GM18507 (cell line): ENCODE measurements around the gene TMEM198.

Source experiments
- DNase-seq: peaks from one replicate; pipeline ENCODE4 v3.0.0; 2011; ENCODE audit warnings: low read depth; ENCODE audit not compliant: insufficient read length; ENCODE audit errors: extremely low spot score
- FAIRE-seq: peaks from 2 replicates; lab custom pipeline; 2011; peaks lifted over from hg19 to GRCh38; lab: Jason Lieb, UNC

TMEM198 gene

GRCh38 chr2:219508971-219509779, 34.7 kb upstream of the TMEM198 start:
- FAIRE-seq (no peak), DNase-seq (no peak)

GRCh38 chr2:219509780-219510511, 33.9 kb upstream of the TMEM198 start:
- DNase-seq (no peak), FAIRE-seq (peak; percentile 68)

- FAIRE-seq, result no peak
- no peak for DNase-seq
Observed at GRCh38 chr2:219510512-219511135, 33.2 kb upstream of the TMEM198 start.

DNA sequence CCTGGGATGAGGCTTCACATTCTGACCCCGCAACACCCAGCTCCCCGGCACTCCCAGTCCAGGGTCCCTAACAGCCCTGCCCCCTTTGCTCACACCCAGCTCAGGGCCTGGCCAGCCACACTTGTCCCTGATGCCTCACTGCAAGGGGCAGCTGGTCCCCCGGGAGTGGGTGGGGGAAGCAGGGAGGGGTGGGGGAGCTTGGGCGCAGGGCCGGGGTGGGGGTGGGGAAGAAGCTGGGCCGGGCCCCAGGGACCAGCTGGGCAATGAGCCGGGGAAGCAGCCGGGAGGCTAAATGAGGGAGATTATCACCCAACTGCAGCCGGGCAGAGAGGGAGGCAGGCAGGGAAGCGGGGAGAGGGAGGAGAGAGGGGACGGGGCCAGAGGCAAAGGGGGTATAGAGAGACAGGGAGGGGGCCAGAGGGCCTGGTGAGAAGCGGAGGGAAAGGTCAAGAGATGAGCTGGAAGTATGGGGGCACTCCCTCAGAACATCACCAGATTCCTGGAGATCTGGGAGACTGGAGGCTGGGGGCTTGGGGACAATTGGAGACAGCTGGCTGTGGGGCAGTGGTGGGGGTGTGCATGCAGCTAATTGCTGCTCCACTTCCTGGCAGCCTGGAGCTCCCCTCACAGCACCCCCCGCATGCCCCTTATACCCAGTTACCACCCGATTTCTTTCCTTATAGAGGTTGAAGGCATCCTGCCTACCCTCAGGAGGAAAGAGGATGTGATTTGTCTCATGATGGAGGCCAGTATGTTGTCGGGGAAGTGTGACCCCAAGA, 32.1 kb upstream of the TMEM198 start:
- FAIRE-seq, result no peak

DNA sequence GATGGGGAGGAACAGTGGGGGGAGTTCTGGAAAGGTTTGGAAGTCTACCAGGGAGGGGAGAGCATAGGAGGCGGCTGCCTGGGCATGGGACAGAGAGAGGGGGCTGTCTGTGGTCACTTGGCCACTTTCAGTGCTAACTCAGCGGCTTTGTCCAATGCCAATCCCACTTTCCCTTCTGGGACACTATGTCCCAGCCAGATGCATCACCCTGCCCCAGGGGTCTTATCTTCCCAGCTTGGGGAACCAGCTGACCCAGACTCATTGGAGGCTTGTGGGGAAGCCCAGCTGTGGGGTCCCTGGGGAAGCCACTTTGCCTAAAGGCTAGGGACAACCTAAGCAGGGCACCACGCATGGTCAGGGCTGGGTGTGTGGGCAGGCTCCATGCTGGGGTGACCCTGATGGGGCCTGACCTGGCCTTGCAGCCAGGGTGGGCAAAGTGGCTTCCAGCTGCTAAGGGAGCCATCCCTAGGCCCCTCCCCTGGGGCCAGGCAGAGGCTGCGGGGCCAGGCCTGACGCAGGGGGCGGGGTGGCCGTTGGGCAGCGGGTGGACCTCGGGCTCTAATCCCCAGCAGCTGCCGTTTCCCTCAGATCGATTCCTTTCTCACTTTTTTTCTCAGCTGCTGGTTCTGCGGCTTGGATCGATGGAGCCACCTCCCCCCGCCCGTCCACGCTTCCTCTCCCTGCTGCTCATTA, 31.2 kb upstream of the TMEM198 start:
- FAIRE-seq (no peak), DNase-seq (no peak)

More for the DNA sequence above, 32.1 kb upstream of the TMEM198 start:
- DNase-seq, result no peak

DNA sequence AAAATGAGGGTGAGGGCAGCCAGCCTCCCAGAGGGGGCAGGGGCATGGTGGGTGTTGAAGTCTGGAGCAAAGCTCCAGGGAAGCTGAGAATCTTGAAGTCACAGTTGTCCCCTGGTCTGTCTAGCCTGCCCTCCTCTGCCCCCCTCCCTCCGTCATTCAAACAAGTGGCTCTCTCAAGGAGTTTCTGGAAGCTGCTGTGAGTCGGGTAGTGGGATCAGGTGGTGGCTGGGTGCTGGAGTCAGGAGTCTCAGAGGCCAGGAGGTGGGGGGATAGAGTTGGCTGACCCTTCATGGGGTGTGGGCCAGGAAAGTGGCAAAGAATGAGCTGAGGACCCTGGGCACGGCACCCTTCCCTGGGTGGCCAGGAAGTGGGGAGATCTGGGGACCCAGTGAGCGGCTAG, 30.0 kb upstream of the TMEM198 start:
- DNase-seq (no peak), FAIRE-seq (no peak)

GRCh38 chr2:219514196-219514761, 29.5 kb upstream of the TMEM198 start, which contains the start of gene ASIC4:
TSS of gene ASIC4 (plus strand) at chr2:219514482. CDS start at chr2:219514725, 243 bp downstream.
- FAIRE-seq (no peak), DNase-seq (no peak)

GRCh38 chr2:219514836-219515235, 29.0 kb upstream of the TMEM198 start:
- no peak for FAIRE-seq
- DNase-seq, result no peak

DNA sequence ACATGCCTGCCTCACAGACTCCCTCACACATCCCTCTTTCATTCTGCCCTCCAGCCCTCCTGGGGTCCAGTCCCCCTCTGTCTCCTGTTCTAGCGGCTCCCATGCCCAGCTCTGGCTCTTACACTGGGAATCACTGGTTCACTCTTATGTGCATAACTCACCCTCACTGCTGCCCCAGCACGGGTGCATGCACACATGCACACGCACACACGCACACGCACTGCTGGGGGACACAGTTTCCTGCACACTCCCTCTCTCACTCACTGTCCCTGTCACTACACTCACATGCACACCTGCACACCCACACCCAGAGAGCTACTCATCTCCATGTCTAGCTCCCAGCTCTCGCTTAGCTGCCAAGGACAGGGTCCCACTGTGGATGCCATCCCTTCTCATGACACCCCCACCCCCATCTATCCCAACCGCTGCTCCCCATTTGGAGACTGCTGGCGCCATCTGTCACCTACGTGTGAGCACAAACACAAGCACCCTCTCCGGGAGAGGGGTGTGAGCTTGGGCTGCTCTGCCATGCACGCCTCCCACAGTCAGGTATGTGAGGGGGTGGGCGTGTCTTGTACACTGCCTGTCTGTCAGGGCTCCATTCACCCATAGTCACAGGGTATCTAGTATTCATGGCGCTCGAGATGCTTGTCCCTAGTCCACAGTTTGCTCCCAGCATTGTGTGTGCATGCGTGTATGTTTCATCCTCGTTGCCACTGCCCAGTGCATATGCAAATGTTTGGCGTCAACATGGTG, 27.8 kb upstream of the TMEM198 start:
- DNase-seq (no peak), FAIRE-seq (no peak)

DNA sequence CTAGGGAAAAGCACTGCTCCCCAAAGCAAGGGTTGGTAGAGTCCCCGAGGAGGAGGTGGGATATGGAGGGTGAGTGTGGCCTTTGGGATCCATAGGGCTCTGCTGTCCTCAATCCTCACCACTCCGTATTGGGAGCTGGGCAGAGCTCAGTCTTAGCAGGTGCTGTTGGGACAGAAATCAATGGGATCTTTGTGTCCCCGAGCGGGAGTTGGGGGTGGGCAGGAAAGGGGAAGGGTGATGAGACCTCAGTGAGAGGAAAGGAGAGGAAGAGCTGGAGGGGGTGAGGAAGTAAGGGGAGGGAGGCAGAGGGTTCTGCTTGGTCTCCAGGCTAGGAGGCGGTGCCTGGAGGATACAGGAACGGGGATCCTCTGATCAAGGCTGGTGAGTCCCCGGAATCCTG, 26.9 kb upstream of the TMEM198 start:
- DNase-seq (no peak), FAIRE-seq (no peak)

GRCh38 chr2:219517954-219518778, 25.7 kb upstream of the TMEM198 start:
- FAIRE-seq (no peak), DNase-seq (no peak)

GRCh38 chr2:219519526-219519916, 24.3 kb upstream of the TMEM198 start:
- FAIRE-seq (no peak), DNase-seq (no peak)

DNA sequence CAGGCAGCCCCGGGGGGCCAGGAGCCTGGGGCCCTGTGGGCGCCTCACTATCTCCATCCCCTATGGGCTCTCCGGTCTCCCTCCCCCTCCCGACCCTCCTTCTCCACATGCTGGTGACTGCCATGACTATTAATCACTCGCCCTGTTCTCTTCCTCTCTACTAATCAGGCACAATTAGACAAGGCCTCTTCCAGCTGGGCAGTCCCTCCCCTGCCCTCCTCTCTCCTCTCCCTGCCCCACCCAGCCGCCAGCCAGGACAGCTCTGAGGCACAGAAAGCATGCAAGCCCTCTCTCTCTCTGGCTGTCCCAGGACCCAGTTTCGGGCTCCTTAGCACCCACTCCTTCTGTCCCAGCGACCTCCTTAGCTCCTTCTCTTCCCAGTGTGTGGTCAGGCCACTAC, 23.7 kb upstream of the TMEM198 start:
- no peak for DNase-seq
- FAIRE-seq, result no peak

- DNase-seq (no peak), FAIRE-seq (no peak)
Observed at GRCh38 chr2:219521066-219521880, 22.6 kb upstream of the TMEM198 start.

GRCh38 chr2:219522111-219523030, 21.5 kb upstream of the TMEM198 start:
- DNase-seq (no peak), FAIRE-seq (no peak)
